Uterus (tissue), 4 donors: Measurements from ENCODE around the gene IGFBP6. TPM values are rescaled to one million over a fixed set of nuclear protein-coding genes. Genes with fewer than 3 reads are reported as not detected.

Experiments used
- DNase-seq, 2 donors: peaks; one replicate each; pipeline ENCODE4 v3.0.0-alpha.2; 2019 to 2020
- H3K27ac ChIP-seq, 2 donors: fragments of 200-600 bp; sonication (generic); 1 replicate in 1 of 2; 2 replicates in 1 of 2; pipeline ENCODE4 v1.5.1; 2016 to 2018
- H3K27me3 ChIP-seq, 2 donors: fragments of 200-600 bp; sonication (generic); one replicate each; pipeline ENCODE4 v1.5.1; 2018 to 2019; ENCODE audit warnings: control low read depth in 1 of 2
- H3K36me3 ChIP-seq, 2 donors: fragments of 200-600 bp; sonication (generic); one replicate each; pipeline ENCODE4 v1.5.1; 2019; ENCODE audit warnings: control low read depth in 1 of 2
- H3K4me1 ChIP-seq, 2 donors: fragments of 200-600 bp; sonication (generic); one replicate each; pipeline ENCODE4 v1.5.1; 2018 to 2019; ENCODE audit warnings: control low read depth in 1 of 2
- H3K4me3 ChIP-seq, 2 donors: fragments of 200-600 bp; sonication (generic); 1 replicate in 1 of 2; 2 replicates in 1 of 2; pipeline ENCODE4 v1.5.1; 2018 to 2019; ENCODE audit warnings: mild to moderate bottlenecking in 1 of 2
- H3K9me3 ChIP-seq, 2 donors: fragments of 200-600 bp; sonication (generic); one replicate each; pipeline ENCODE4 v1.5.1; 2019; ENCODE audit warnings: control low read depth in 1 of 2
- CTCF ChIP-seq, 4 experiments: fragments of 200-600 bp in 2 of 4; fragments of 450-650 bp in 2 of 4; sonication (generic) in 2 of 4; IDR thresholded peaks; one replicate each; pipeline ENCODE4 v1.5.1; 2016 to 2019; ENCODE audit warnings: antibody characterized with exemption in 4 of 4, mild to moderate bottlenecking in 2 of 4, moderate library complexity in 1 of 4
- POLR2A ChIP-seq, 2 donors: fragments of 450-650 bp; IDR thresholded peaks; one replicate each; pipeline ENCODE4 v1.6.1; 2016; ENCODE audit warnings: antibody characterized with exemption in 2 of 2, mild to moderate bottlenecking in 1 of 2, moderate library complexity in 1 of 2
- intact Hi-C: fragments of 100-400 bp; cut with DNase I; formaldehyde crosslinking; loops from one replicate; pipeline ENCODE4 v1.15.1; 2023; ENCODE audit warnings: low total_unique reads
- total RNA-seq, 4 donors: library from RNA; depleted of rRNA in 3 of 4; stranded (reverse); fragments of >200 nt in 3 of 4; gene quantifications; one replicate each; pipeline versions ENCODE4 v1.1.0 to v1.2.4, GENCODE V29; 2014 to 2023
- donor health status: DM: yes; HTN: yes; CAD: no.

Gene IGFBP6
- total RNA-seq, 4 donors from 2014 or later: 48.7 to 762 (median 252) TPM

- H3K27me3 ChIP-seq: no peaks in the 10 kb centered on the region
- intact Hi-C loops: loop anchor here (2.0 kb wide), 1 partner anchor 32 kb away; no protein-coding TSS in a partner anchor
- TF ChIP-seq POLR2A (IDR thresholded peaks at IDR 0.05) (peak in 1 of 2 donors; percentile 24), CTCF (IDR thresholded peaks at IDR 0.05) (peak; percentile 94 to 100 (median 96))
- H3K36me3 ChIP-seq: no peaks in the 10 kb centered on the region
- H3K27ac ChIP-seq: peak overlapping the region; percentile 94 to 95
- H3K4me3 ChIP-seq: peak overlapping the region; percentile 60 to 80
- peak; percentile 95 to 96 for DNase-seq
- no peaks in the 10 kb centered on the region for H3K9me3 ChIP-seq
- peaks cover 0 to 11% of the 10 kb centered on the region in 2 donors for H3K4me1 ChIP-seq
Observed at GRCh38 chr12:53099071-53099882, 1.8 kb downstream of the IGFBP6 start.

GRCh38 chr12:53100466-53101151, 3.1 kb downstream of the IGFBP6 start:
- Histone ChIP-seq H3K4me3 (no peak overlapping the region), H3K4me1 (peaks cover 0 to 11% of the 10 kb centered on the region in 2 donors), H3K36me3 (no peaks in the 10 kb centered on the region), H3K27ac (no peak overlapping the region), H3K27me3 (no peaks in the 10 kb centered on the region), H3K9me3 (no peaks in the 10 kb centered on the region)
- no peak for DNase-seq
- intact Hi-C loops: no loop called here
- TF ChIP-seq CTCF (IDR thresholded peaks at IDR 0.05) (no peak), POLR2A (IDR thresholded peaks at IDR 0.05) (no peak)

GRCh38 chr12:53101266-53101665, 3.8 kb downstream of the IGFBP6 start:
- no peaks in the 10 kb centered on the region for H3K27me3 ChIP-seq

GRCh38 chr12:53101931-53102781, 4.7 kb downstream of the IGFBP6 start:
- H3K4me1 ChIP-seq: peaks cover 0 to 8% of the 10 kb centered on the region in 2 donors

More at GRCh38 chr12:53101266-53101665, 3.8 kb downstream of the IGFBP6 start:
- DNase-seq: no peak
- no peak overlapping the region for H3K27ac ChIP-seq
- no peaks in the 10 kb centered on the region for H3K36me3 ChIP-seq
- no peak overlapping the region for H3K4me3 ChIP-seq
- peaks cover 0 to 11% of the 10 kb centered on the region in 2 donors for H3K4me1 ChIP-seq
- intact Hi-C loops: no loop called here
- no peaks in the 10 kb centered on the region for H3K9me3 ChIP-seq
- no peak for TF ChIP-seq CTCF (IDR thresholded peaks at IDR 0.05)
- no peak for TF ChIP-seq POLR2A (IDR thresholded peaks at IDR 0.05)

More at GRCh38 chr12:53101931-53102781, 4.7 kb downstream of the IGFBP6 start:
- no peak for TF ChIP-seq CTCF (IDR thresholded peaks at IDR 0.05)
- TF ChIP-seq POLR2A (IDR thresholded peaks at IDR 0.05): no peak
- H3K36me3 ChIP-seq: no peaks in the 10 kb centered on the region
- no peak overlapping the region for H3K4me3 ChIP-seq
- no peak for DNase-seq
- H3K9me3 ChIP-seq: no peaks in the 10 kb centered on the region
- H3K27ac ChIP-seq: no peak overlapping the region
- intact Hi-C loops: no loop called here
- no peaks in the 10 kb centered on the region for H3K27me3 ChIP-seq
